Heart right ventricle (tissue), 16 donors: ENCODE results near the gene OOSP3. TPM values are rescaled to one million over a fixed set of nuclear protein-coding genes. Genes with fewer than 3 reads are reported as not detected.

Experiments
- ATAC-seq, 8 donors: fragments of 200-7000 bp; cut with Tn5 transposase; one replicate each; pipeline ENCODE4 v1.9.1; 2020; ENCODE audit warnings: mild to moderate bottlenecking in 8 of 8, moderate library complexity in 8 of 8, moderate number of reproducible peaks in 1 of 8
- DNase-seq, 2 donors: peaks; one replicate each; pipeline ENCODE4 v3.0.0-alpha.2; 2020
- H3K27ac ChIP-seq, 10 donors: fragments of 200-600 bp; sonication (generic) in 2 of 10; one replicate each; pipeline versions ENCODE4 v1.5.0 to v1.8.0; 2020 to 2022; ENCODE audit warnings: mild to moderate bottlenecking in 3 of 10
- H3K27me3 ChIP-seq, 7 donors: fragments of 200-600 bp; one replicate each; pipeline ENCODE4 v1.8.0; 2021 to 2022; ENCODE audit warnings: mild to moderate bottlenecking in 2 of 7
- H3K36me3 ChIP-seq, 9 donors: fragments of 200-600 bp; sonication (generic) in 1 of 9; one replicate each; pipeline versions ENCODE4 v1.5.0 to v1.8.0; 2020 to 2022; ENCODE audit warnings: mild to moderate bottlenecking in 2 of 9
- H3K4me1 ChIP-seq, 9 donors: fragments of 200-600 bp; sonication (generic) in 1 of 9; one replicate each; pipeline versions ENCODE4 v1.5.0 to v1.8.0; 2020 to 2022; ENCODE audit warnings: mild to moderate bottlenecking in 4 of 9
- H3K4me3 ChIP-seq, 10 donors: fragments of 200-600 bp; sonication (generic) in 2 of 10; one replicate each; pipeline versions ENCODE4 v1.5.0 to v1.8.0; 2020 to 2022; ENCODE audit warnings: mild to moderate bottlenecking in 7 of 10, moderate library complexity in 2 of 10
- H3K9me3 ChIP-seq, 11 donors: fragments of 200-600 bp in 10 of 11; sonication (generic) in 2 of 11; one replicate each; pipeline versions ENCODE4 v1.5.0 to v1.8.0; 2013 to 2022; ENCODE audit warnings: mild to moderate bottlenecking in 2 of 11, control low read depth in 1 of 11, moderate library complexity in 1 of 11
- WGBS, 2 donors: extraction: QIAGEN DNeasy Blood & Tissue Kit; methylation state at CpG; one replicate each; pipeline ENCODE4 v1.1.7; 2013; ENCODE audit warnings: inconsistent platforms in 1 of 2; 5-methylcytosine and 5-hydroxymethylcytosine counted together
- intact Hi-C, 10 donors: fragments of 100-400 bp; cut with DNase I; formaldehyde crosslinking; loops; one replicate each; pipeline versions ENCODE4 v1.11.1 to v1.14.2; 2022
- long read RNA-seq, 3 donors: library from polyadenylated mRNA; unstranded; transcript quantifications; one replicate each; pipeline ENCODE4 v2.0.0, GENCODE V29; 2020 to 2021
- polyA plus RNA-seq, 2 donors: library from polyadenylated mRNA; stranded (reverse); fragments of 200-250 nt; gene quantifications; one replicate each; pipeline ENCODE4 v1.2.3, GENCODE V29; 2013
- total RNA-seq, 10 donors: library from RNA; stranded (reverse); fragmentation: NEBNext Ultra II Directional in 3 of 10; extraction: Animal tissue kit (Norgen Biotek cat#: 25700) in 3 of 10; gene quantifications; one replicate each; pipeline versions ENCODE4 v1.2.1 to v1.2.4, GENCODE V29; 2021 to 2023
- TF ChIP-seq, protein P1 (sequence below), 9 donors: fragments of 200-600 bp; sonication (generic) in 2 of 9; IDR thresholded peaks; one replicate each; pipeline versions ENCODE4 v1.5.0 to v1.8.0; 2021 to 2022; ENCODE audit warnings: antibody characterized with exemption in 9 of 9, mild to moderate bottlenecking in 5 of 9, moderate library complexity in 1 of 9
- donor health status: Arrhythmogenic right ventricular cardiomyopathy.
- donor health status: ischemic (EF 13 %, LVEDD 7.1; RV severe dilation, severe dysfunction).
- donor health status: healthy with polysubstance abuse.
- donor health status: DM: no; HTN: yes; CAD: no.
- donor health status: DM: no; HTN: no; CAD: no.
- donor health status: ischemic (EF 25% LVEDD 6.9; RV normal size, moderate dysfunction).
- donor health status: ischemic (EF 25% LVEDD 5.7; RV mildly dilated, moderate dysfunction).
- donor health status: healthy.
- donor health status: DM: yes; HTN: yes; CAD: no.
- donor health status: Ischemic cardiomyopathy.
- donor health status: ischemic (EF 35%, LVEDD 5.7; RV mildly dilated, moderate dysfunction).
- donor health status: nonischemic (EF 11% LVEDD 7.7; RV severe dilation, severe dysfunction).
- donor health status: DM: yes; HTN: yes; CAD: no.
- donor health status: PGD.
- donor health status: ischemic (EF 29% LVEDD 5.4; RV normal size, mild dysfunction).
- donor health status: nonischemic (EF 23%, LVEDD 6.1; RV moderate dilation, normal function).

OOSP3 gene, protein sequence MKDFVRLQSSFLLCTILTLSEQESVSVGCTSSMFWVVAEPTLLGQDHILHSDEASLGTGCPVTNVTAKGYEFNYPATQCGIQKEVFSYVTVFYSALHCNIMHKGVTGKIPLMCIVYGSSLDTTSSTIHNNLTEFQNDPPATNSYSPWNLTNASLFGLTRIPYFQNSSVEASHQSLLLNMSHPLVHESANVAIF
- not detected for total RNA-seq
- polyA plus RNA-seq, result not detected
- long read RNA-seq, donor 1, result 0 reads
- long read RNA-seq, donor 2, result 0 reads
- long read RNA-seq, donor 3, result 0 reads

DNA sequence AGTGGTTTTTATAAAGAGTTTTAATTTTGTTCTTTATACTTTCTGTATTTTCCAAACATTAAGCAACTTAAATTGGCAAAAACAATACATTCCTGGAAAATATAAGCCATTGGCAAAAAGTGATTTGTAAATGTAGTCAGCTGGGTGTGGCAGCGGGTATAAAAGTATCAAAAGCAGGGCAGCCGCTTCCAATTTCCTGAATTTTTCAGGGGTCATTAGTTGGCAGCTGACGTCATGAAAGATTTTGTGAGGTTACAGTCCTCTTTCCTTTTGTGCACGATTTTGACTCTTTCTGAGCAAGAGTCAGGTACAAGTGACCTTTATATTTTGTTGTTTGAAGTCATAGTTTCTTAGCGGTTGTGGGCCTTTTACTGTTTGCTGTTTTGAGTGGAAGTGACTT, at the start of gene OOSP3:
TSS of gene OOSP3 (plus strand) at position 208 of the 400 bp plus-strand sequence. CDS start at position 235, 27 bp downstream.
- H3K4me3 ChIP-seq, result no peak within 1 kb of the TSS
- ATAC-seq, result no peak

DNA sequence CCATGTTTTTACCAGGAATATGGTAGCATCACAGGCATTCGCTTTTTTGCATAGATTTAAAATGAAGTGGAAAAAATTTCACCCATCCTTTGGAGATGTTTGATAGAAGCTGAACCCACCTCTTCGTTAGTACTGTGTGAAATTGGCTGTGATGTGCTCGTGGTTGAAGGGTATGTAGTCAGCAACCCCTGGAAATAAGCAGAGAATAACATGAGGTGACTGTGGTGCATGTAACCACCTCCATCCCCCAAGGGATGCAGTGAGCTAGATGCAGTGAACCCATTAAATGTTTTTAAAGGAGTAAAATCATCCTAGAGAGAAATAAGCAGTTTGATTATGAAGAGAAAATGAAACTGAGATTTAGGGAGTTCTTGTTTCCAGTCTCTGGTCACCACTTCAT, 49.2 kb upstream of the OOSP3 start:
- DNase-seq (no peak), ATAC-seq (no peak)
- WGBS, 2 donors, result 81 to 85% methylated on average over 3 of the region's 3 CpGs
- H3K4me1 ChIP-seq, result no peaks in the 10 kb centered on the region
- H3K27ac ChIP-seq, result no peak overlapping the region
- TF ChIP-seq, protein P1, sequence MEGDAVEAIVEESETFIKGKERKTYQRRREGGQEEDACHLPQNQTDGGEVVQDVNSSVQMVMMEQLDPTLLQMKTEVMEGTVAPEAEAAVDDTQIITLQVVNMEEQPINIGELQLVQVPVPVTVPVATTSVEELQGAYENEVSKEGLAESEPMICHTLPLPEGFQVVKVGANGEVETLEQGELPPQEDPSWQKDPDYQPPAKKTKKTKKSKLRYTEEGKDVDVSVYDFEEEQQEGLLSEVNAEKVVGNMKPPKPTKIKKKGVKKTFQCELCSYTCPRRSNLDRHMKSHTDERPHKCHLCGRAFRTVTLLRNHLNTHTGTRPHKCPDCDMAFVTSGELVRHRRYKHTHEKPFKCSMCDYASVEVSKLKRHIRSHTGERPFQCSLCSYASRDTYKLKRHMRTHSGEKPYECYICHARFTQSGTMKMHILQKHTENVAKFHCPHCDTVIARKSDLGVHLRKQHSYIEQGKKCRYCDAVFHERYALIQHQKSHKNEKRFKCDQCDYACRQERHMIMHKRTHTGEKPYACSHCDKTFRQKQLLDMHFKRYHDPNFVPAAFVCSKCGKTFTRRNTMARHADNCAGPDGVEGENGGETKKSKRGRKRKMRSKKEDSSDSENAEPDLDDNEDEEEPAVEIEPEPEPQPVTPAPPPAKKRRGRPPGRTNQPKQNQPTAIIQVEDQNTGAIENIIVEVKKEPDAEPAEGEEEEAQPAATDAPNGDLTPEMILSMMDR (IDR thresholded peaks at IDR 0.05), result no peak
- H3K4me3 ChIP-seq, result no peak overlapping the region
- H3K9me3 ChIP-seq, result no peaks in the 10 kb centered on the region
- no peaks in the 10 kb centered on the region for H3K27me3 ChIP-seq
- no peaks in the 10 kb centered on the region for H3K36me3 ChIP-seq
- intact Hi-C loops, result loop anchor here in 6 of 10 donors (10.0 kb wide), 6 partner anchors 65 to 435 kb away; no protein-coding TSS in a partner anchor

More for the DNA sequence above, at the start of gene OOSP3:
- no peaks in the 10 kb centered on the region for H3K9me3 ChIP-seq
- H3K4me1 ChIP-seq, result no peaks in the 10 kb centered on the region
- intact Hi-C loops, result no loop called here
- 74 to 82% methylated on average over 5 of the region's 5 CpGs for WGBS, 2 donors
- H3K27me3 ChIP-seq, result no peaks in the 10 kb centered on the region
- H3K36me3 ChIP-seq, result no peaks in the 10 kb centered on the region
- TF ChIP-seq, protein P1 (IDR thresholded peaks at IDR 0.05), result no peak
- DNase-seq, result no peak
- no peak within 1 kb of the TSS for H3K27ac ChIP-seq

DNA sequence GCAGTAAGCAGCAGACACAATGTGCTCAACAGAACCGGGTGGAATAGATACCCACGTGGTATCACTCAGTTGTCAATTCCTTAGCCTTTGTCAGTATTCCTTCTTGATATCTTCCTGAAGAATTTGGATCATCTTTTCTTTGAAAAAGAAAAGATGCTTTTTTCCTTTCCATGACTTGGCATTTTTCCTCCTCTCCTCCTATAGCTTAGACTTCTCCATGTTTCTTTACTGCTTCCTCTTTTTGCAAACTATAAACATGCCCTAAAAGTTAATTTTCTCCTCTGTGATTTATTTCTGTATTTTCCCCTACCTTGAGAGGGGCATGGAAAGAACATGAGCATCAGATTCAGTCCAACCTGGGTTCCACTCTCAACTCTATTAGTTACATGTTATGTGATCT, 45.0 kb upstream of the OOSP3 start:
- Histone ChIP-seq H3K36me3 (no peaks in the 10 kb centered on the region), H3K27ac (no peak overlapping the region), H3K9me3 (no peaks in the 10 kb centered on the region), H3K4me3 (no peak overlapping the region), H3K4me1 (no peaks in the 10 kb centered on the region), H3K27me3 (no peaks in the 10 kb centered on the region)
- 76 to 77% methylated on average over 2 of the region's 2 CpGs for WGBS, 2 donors
- intact Hi-C loops, result loop anchor here in 2 of 10 donors (5.0 to 10.0 kb wide), 2 partner anchors 299 to 301 kb away; no protein-coding TSS in a partner anchor
- ATAC-seq (no peak), DNase-seq (no peak)
- TF ChIP-seq, protein P1 (IDR thresholded peaks at IDR 0.05), result no peak

DNA sequence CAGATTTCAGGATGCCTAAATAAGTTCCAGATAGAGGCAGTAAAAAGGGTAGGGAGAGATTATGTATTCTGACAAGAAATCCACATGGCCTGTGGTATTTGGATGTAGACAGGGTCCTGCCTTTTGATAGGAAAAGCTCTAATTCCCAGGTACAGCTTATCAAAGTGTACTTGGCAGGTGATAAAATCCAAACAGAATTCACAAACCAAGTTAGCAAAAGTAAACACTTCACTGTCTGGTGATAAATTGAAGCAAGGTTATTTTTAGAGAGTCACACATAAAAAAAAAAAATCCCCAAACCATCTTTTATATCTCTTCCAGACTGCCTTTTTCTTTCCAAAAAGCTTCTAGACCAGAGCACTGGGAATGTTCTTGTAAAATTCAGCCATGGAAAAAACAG, 39.0 kb upstream of the OOSP3 start:
- Histone ChIP-seq H3K36me3 (no peaks in the 10 kb centered on the region), H3K27ac (no peak overlapping the region), H3K4me3 (no peak overlapping the region), H3K27me3 (no peaks in the 10 kb centered on the region), H3K4me1 (no peaks in the 10 kb centered on the region), H3K9me3 (no peaks in the 10 kb centered on the region)
- intact Hi-C loops, result loop anchor here in 1 of 10 donors (10.0 kb wide), 1 partner anchor 295 kb away; no protein-coding TSS in a partner anchor
- no peak for DNase-seq
- TF ChIP-seq, protein P1 (IDR thresholded peaks at IDR 0.05), result no peak
- ATAC-seq, result no peak
